ENCODE measurements around the gene SLC22A23. TPM values are rescaled to one million over a fixed set of nuclear protein-coding genes. Genes with fewer than 3 reads are reported as not detected.

SLC22A23 gene
- total RNA-seq, 1 donor from 2014 or later: 102 TPM

DNA sequence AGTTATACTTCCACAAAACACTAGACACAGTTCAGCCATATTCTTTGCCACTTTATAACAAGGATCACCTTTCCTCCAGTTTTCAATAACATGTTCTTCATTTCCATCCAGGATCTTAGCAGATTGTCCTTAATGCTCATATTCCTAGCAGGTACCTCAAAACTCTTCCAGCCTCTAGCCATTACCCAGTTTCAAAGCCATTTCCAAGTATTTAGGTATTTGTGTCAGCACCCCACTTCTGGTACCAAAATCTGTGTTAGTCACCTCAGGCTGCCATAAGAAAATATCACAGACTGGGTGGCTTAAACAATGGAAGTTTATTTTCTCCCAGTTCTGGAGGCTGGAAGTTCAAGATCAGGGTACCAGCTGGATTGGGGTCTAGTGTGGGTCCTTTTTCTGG lies 23.2 kb upstream of the SLC22A23 start:
- peaks cover 9% of the 10 kb centered on the region for H3K9me3 Mint-ChIP-seq (ENCODE audit: unreplicated experiment)
- peaks cover 16% of the 10 kb centered on the region for H3K36me3 Mint-ChIP-seq (ENCODE audit: unreplicated experiment)
- TF ChIP-seq, protein P1, sequence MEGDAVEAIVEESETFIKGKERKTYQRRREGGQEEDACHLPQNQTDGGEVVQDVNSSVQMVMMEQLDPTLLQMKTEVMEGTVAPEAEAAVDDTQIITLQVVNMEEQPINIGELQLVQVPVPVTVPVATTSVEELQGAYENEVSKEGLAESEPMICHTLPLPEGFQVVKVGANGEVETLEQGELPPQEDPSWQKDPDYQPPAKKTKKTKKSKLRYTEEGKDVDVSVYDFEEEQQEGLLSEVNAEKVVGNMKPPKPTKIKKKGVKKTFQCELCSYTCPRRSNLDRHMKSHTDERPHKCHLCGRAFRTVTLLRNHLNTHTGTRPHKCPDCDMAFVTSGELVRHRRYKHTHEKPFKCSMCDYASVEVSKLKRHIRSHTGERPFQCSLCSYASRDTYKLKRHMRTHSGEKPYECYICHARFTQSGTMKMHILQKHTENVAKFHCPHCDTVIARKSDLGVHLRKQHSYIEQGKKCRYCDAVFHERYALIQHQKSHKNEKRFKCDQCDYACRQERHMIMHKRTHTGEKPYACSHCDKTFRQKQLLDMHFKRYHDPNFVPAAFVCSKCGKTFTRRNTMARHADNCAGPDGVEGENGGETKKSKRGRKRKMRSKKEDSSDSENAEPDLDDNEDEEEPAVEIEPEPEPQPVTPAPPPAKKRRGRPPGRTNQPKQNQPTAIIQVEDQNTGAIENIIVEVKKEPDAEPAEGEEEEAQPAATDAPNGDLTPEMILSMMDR (IDR thresholded peaks at IDR 0.05; ENCODE audit: partially characterized antibody, unreplicated experiment): no peak
- H3K4me3 Mint-ChIP-seq (ENCODE audit: unreplicated experiment): no peak overlapping the region
- no peaks in the 10 kb centered on the region for H3K27me3 Mint-ChIP-seq (ENCODE audit: unreplicated experiment)
- no peak for DNase-seq
- no peaks in the 10 kb centered on the region for H3K4me1 Mint-ChIP-seq (ENCODE audit: low read depth, unreplicated experiment)
- no peak overlapping the region for H3K27ac Mint-ChIP-seq (ENCODE audit: unreplicated experiment)

DNA sequence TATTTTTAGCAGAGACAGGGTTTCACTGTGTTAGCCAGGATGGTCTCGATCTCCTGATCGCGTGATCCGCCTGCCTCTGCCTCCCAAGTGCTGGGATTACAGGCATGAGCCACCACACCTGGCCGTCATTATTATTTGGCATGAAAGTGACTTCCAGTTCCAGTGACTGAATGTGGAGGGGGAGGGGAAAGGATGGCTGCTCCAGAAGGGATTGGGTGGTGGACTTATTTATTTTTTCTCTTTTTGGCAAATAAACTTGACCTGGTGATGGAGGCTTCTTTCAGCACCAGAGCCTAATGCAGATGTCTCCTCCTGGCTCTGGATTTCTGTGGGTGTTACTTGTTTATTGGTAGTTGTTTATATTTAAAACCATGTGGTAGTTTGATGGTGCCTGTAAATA lies 16.9 kb upstream of the SLC22A23 start:
- DNase-seq: no peak
- H3K27me3 Mint-ChIP-seq (ENCODE audit: unreplicated experiment): peaks cover 4% of the 10 kb centered on the region
- no peak overlapping the region for H3K27ac Mint-ChIP-seq (ENCODE audit: unreplicated experiment)
- H3K4me3 Mint-ChIP-seq (ENCODE audit: unreplicated experiment): no peak overlapping the region
- peaks cover 9% of the 10 kb centered on the region for H3K4me1 Mint-ChIP-seq (ENCODE audit: low read depth, unreplicated experiment)
- H3K36me3 Mint-ChIP-seq (ENCODE audit: unreplicated experiment): no peaks in the 10 kb centered on the region
- H3K9me3 Mint-ChIP-seq (ENCODE audit: unreplicated experiment): peaks cover 4% of the 10 kb centered on the region
- TF ChIP-seq, protein P1 (IDR thresholded peaks at IDR 0.05; ENCODE audit: partially characterized antibody, unreplicated experiment): no peak

DNA sequence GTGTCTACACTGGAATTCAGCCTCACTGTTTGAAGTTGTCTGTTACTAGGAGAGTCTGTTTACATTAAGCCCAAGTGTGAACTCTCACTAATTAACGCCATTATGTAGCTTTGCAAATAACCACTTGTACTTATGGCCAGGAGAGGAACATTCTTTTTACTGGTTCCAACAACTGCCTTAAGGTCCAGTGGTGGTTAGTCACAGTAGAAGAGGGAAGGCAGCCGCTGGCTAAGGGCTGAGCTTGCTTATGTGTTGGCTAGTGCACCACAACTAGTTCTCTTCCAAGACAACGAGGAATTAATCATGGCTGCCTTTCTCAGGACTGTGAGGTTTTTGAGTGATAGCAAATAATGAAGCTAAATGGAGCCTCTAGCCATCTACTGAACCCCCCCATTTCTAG lies 14.9 kb upstream of the SLC22A23 start:
- Mint-ChIP-seq H3K4me1 (ENCODE audit: low read depth, unreplicated experiment) (peaks cover 9% of the 10 kb centered on the region), H3K4me3 (ENCODE audit: unreplicated experiment) (no peak overlapping the region), H3K9me3 (ENCODE audit: unreplicated experiment) (peaks cover 4% of the 10 kb centered on the region), H3K27ac (ENCODE audit: unreplicated experiment) (no peak overlapping the region), H3K27me3 (ENCODE audit: unreplicated experiment) (peaks cover 4% of the 10 kb centered on the region), H3K36me3 (ENCODE audit: unreplicated experiment) (no peaks in the 10 kb centered on the region)
- TF ChIP-seq, protein P1 (IDR thresholded peaks at IDR 0.05; ENCODE audit: partially characterized antibody, unreplicated experiment): no peak
- DNase-seq: no peak

DNA sequence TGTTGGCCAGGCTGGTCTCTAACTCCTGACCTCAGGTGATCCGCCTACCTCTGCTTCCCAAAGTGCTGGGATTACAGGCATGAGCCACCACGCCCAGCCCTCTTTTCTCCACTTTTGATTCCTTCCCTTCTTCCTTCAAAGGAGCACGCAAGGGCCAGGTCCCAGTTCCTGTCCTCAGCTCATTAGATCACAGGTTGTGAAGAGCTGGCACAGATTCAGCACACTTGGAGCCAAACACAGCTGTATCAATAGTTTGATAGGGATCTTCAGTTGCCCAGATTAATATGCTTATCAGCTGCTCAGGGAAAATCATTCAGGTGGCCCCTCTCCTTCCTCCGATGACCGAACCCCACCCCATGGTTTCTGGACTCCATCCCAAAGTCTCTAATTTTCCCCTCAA lies 14.4 kb upstream of the SLC22A23 start:
- peaks cover 9% of the 10 kb centered on the region for H3K4me1 Mint-ChIP-seq (ENCODE audit: low read depth, unreplicated experiment)
- no peak overlapping the region for H3K27ac Mint-ChIP-seq (ENCODE audit: unreplicated experiment)
- peaks cover 4% of the 10 kb centered on the region for H3K9me3 Mint-ChIP-seq (ENCODE audit: unreplicated experiment)
- TF ChIP-seq, protein P1 (IDR thresholded peaks at IDR 0.05; ENCODE audit: partially characterized antibody, unreplicated experiment): no peak
- H3K36me3 Mint-ChIP-seq (ENCODE audit: unreplicated experiment): no peaks in the 10 kb centered on the region
- no peak for DNase-seq
- peaks cover 4% of the 10 kb centered on the region for H3K27me3 Mint-ChIP-seq (ENCODE audit: unreplicated experiment)
- no peak overlapping the region for H3K4me3 Mint-ChIP-seq (ENCODE audit: unreplicated experiment)

DNA sequence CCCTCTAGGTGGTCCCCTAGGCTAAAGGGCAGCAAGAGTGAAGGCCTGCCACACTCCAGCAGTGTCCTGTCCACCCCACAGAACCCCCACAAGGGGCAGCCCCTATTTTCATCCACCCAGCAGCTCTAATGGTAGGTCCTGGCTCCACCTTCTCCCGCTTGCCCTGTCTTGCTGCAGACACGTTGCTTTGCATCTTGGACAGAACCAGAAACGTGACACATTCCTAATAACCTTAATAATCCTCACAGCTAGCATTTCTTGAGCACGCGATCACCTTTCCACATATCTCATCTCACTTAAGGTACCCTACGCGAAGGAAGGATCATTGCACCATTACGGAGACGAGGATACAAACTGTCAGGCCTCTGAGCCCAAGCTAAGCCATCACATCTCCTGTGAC lies 11.7 kb upstream of the SLC22A23 start:
- no peaks in the 10 kb centered on the region for H3K36me3 Mint-ChIP-seq (ENCODE audit: unreplicated experiment)
- H3K27ac Mint-ChIP-seq (ENCODE audit: unreplicated experiment): no peak overlapping the region
- peaks cover 3% of the 10 kb centered on the region for H3K27me3 Mint-ChIP-seq (ENCODE audit: unreplicated experiment)

More for the DNA sequence above, 11.7 kb upstream of the SLC22A23 start:
- H3K4me1 Mint-ChIP-seq (ENCODE audit: low read depth, unreplicated experiment): peaks cover 9% of the 10 kb centered on the region
- peaks cover 5% of the 10 kb centered on the region for H3K9me3 Mint-ChIP-seq (ENCODE audit: unreplicated experiment)
- no peak for DNase-seq
- peak overlapping the region; percentile 5 for H3K4me3 Mint-ChIP-seq (ENCODE audit: unreplicated experiment)
- TF ChIP-seq, protein P1 (IDR thresholded peaks at IDR 0.05; ENCODE audit: partially characterized antibody, unreplicated experiment): no peak

Measured in glutamatergic neuron (in vitro differentiated cells).